HT-29 (cell line): ENCODE data around the gene FAM50B. TPM values are rescaled to one million over a fixed set of nuclear protein-coding genes. Genes with fewer than 3 reads are reported as not detected.

Experiments
- DNase-seq: peaks from one replicate; pipeline ENCODE4 v3.0.0-alpha.2; 2015; ENCODE audit warnings: low spot score
- total RNA-seq: library from RNA; depleted of rRNA; stranded (reverse); fragments of >200 nt; shearing (Covaris generic); gene quantifications from 2 replicates; pipeline ENCODE4 v1.2.3, GENCODE V29; 2014

FAM50B gene
- total RNA-seq, 1 experiment from 2014 or later = not detected

GRCh38 chr6:3871515-3871914 is 22.3 kb downstream of the FAM50B start:
- DNase-seq = no peak

GRCh38 chr6:3871939-3872338 is 22.8 kb downstream of the FAM50B start:
- DNase-seq = no peak

- DNase-seq = no peak
These were observed 23.2 kb downstream of the FAM50B start for GRCh38 chr6:3872370-3872854.

GRCh38 chr6:3873051-3873450 is 23.9 kb downstream of the FAM50B start:
- no peak for DNase-seq

GRCh38 chr6:3874069-3874468 is 24.9 kb downstream of the FAM50B start:
- no peak for DNase-seq

- DNase-seq = no peak
These were observed 26.3 kb downstream of the FAM50B start for GRCh38 chr6:3875486-3875885.

- no peak for DNase-seq
These were observed 26.9 kb downstream of the FAM50B start for GRCh38 chr6:3876101-3876500.

GRCh38 chr6:3876866-3877265 is 27.7 kb downstream of the FAM50B start:
- DNase-seq = no peak

- DNase-seq = no peak
These were observed 29.0 kb downstream of the FAM50B start for GRCh38 chr6:3878048-3878666.

GRCh38 chr6:3879194-3879952 is 30.2 kb downstream of the FAM50B start:
- DNase-seq = no peak

- no peak for DNase-seq
These were observed 32.7 kb downstream of the FAM50B start for GRCh38 chr6:3881711-3882421.

- no peak for DNase-seq
These were observed 33.3 kb downstream of the FAM50B start for GRCh38 chr6:3882431-3882830.

GRCh38 chr6:3882866-3883265 is 33.7 kb downstream of the FAM50B start:
- DNase-seq = no peak

GRCh38 chr6:3884007-3884745 is 35.0 kb downstream of the FAM50B start:
- peak; percentile 58 for DNase-seq

GRCh38 chr6:3885262-3886036 is 36.3 kb downstream of the FAM50B start:
- DNase-seq = peak; percentile 74

- peak; percentile 52 for DNase-seq
These were observed 38.1 kb downstream of the FAM50B start for GRCh38 chr6:3887150-3887700.

- DNase-seq = peak; percentile 62
These were observed 39.2 kb downstream of the FAM50B start for GRCh38 chr6:3888153-3888957.

GRCh38 chr6:3890047-3890446 is 40.9 kb downstream of the FAM50B start:
- no peak for DNase-seq

- no peak for DNase-seq
These were observed 42.7 kb downstream of the FAM50B start for GRCh38 chr6:3891883-3892282.

- DNase-seq = no peak
These were observed 43.4 kb downstream of the FAM50B start for GRCh38 chr6:3892603-3893002.
